ENCODE data around the gene COL6A3. TPM values are rescaled to one million over a fixed set of nuclear protein-coding genes. Genes with fewer than 3 reads are reported as not detected.

The COL6A3 gene
- total RNA-seq, 1 donor from 2014 or later: 4.9 TPM

DNA sequence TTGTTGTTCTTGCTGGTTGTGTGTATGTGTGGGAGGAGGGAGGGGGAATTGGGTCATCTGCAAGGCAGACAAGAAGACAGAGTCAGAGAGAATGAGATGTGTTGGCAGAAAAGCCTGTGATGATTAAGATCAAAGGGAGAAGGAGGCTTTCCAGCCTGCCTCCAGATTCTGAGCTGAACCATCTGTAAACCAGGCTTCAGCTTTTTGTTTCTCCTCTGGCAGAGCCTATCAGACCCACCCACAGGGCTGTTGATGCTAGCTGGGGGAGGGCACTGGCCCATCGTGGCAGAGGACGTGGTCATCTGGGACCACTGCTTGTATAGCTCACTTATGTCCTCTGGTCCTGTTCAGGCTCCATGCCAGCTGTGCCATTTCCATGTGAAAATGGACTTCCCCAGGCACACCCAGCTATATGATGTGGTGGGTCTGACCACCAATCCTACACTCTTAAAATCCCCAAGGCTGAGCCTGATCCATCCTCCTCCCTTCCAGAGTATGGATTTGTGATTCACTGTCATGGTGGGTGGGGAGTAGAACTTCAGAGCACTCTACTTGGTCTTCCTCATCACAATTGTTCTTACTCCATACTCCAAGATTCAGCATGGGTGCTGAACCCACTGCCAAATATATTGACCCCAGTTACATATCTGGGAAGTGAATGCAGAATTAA lies 27.8 kb upstream of the COL6A3 start:
- Mint-ChIP-seq H3K36me3 (ENCODE audit: low read depth) (no peaks in the 10 kb centered on the region), H3K4me3 (no peak overlapping the region), H3K9me3 (no peaks in the 10 kb centered on the region), H3K27me3 (ENCODE audit: low read depth) (peaks cover 3% of the 10 kb centered on the region), H3K4me1 (peaks cover 8% of the 10 kb centered on the region), H3K27ac (ENCODE audit: unreplicated experiment) (peak overlapping the region; percentile 0)
- no peak for DNase-seq (ENCODE audit: low read depth, low spot score)
- no peak for TF ChIP-seq CTCF (conservative IDR thresholded peaks at IDR 0.05)

- H3K4me1 Mint-ChIP-seq: peaks cover 8% of the 10 kb centered on the region
- no peaks in the 10 kb centered on the region for H3K36me3 Mint-ChIP-seq (ENCODE audit: low read depth)
- DNase-seq (ENCODE audit: low read depth, low spot score): no peak
- H3K9me3 Mint-ChIP-seq: no peaks in the 10 kb centered on the region
- no peak for TF ChIP-seq CTCF (conservative IDR thresholded peaks at IDR 0.05)
- peaks cover 3% of the 10 kb centered on the region for H3K27me3 Mint-ChIP-seq (ENCODE audit: low read depth)
- H3K4me3 Mint-ChIP-seq: no peak overlapping the region
- no peak overlapping the region for H3K27ac Mint-ChIP-seq (ENCODE audit: unreplicated experiment)
Observed at GRCh38 chr2:237440819-237441281, 26.9 kb upstream of the COL6A3 start.

- Mint-ChIP-seq H3K9me3 (no peaks in the 10 kb centered on the region), H3K36me3 (ENCODE audit: low read depth) (no peaks in the 10 kb centered on the region), H3K27ac (ENCODE audit: unreplicated experiment) (no peak overlapping the region), H3K27me3 (ENCODE audit: low read depth) (peaks cover 3% of the 10 kb centered on the region), H3K4me1 (peaks cover 11% of the 10 kb centered on the region), H3K4me3 (no peak overlapping the region)
- no peak for TF ChIP-seq CTCF (conservative IDR thresholded peaks at IDR 0.05)
- no peak for DNase-seq (ENCODE audit: low read depth, low spot score)
Observed at GRCh38 chr2:237438080-237438940, 24.3 kb upstream of the COL6A3 start.

GRCh38 chr2:237437566-237437965 lies 23.6 kb upstream of the COL6A3 start:
- no peak for DNase-seq (ENCODE audit: low read depth, low spot score)
- Mint-ChIP-seq H3K9me3 (no peaks in the 10 kb centered on the region), H3K27ac (ENCODE audit: unreplicated experiment) (no peak overlapping the region), H3K4me3 (no peak overlapping the region), H3K27me3 (ENCODE audit: low read depth) (peaks cover 3% of the 10 kb centered on the region), H3K4me1 (peaks cover 18% of the 10 kb centered on the region), H3K36me3 (ENCODE audit: low read depth) (no peaks in the 10 kb centered on the region)
- TF ChIP-seq CTCF (conservative IDR thresholded peaks at IDR 0.05): no peak

GRCh38 chr2:237435844-237436587 lies 22.1 kb upstream of the COL6A3 start:
- DNase-seq (ENCODE audit: low read depth, low spot score): no peak
- no peaks in the 10 kb centered on the region for H3K36me3 Mint-ChIP-seq (ENCODE audit: low read depth)
- TF ChIP-seq CTCF (conservative IDR thresholded peaks at IDR 0.05): no peak
- H3K4me3 Mint-ChIP-seq: no peak overlapping the region
- H3K27me3 Mint-ChIP-seq (ENCODE audit: low read depth): peaks cover 4% of the 10 kb centered on the region
- H3K27ac Mint-ChIP-seq (ENCODE audit: unreplicated experiment): no peak overlapping the region
- peaks cover 14% of the 10 kb centered on the region for H3K4me1 Mint-ChIP-seq
- no peaks in the 10 kb centered on the region for H3K9me3 Mint-ChIP-seq
